CD8-positive, alpha-beta memory T cell (primary cell): ENCODE results near the gene RASGRP1. TPM values are rescaled to one million over a fixed set of nuclear protein-coding genes. Genes with fewer than 3 reads are reported as not detected.

ENCODE experiments used
- polyA plus RNA-seq: library from polyadenylated mRNA; unstranded; fragments of 300-500 nt; fragmentation: Illumina TruSeq; gene quantifications from one replicate; pipeline ENCODE4 v1.2.3, GENCODE V29; 2021
- total RNA-seq, 2 experiments: library from RNA; stranded (reverse); gene quantifications; one replicate each; pipeline ENCODE4 v1.2.3, GENCODE V29; 2021

RASGRP1 gene
- total and polyA plus RNA-seq, 3 experiments from 2014 or later, result 64.7 to 90.9 (median 67.9) TPM

Other genes with a start within 250 kb of the RASGRP1 start
- gene FAM98B, start 110.7 kb downstream of the RASGRP1 start, total RNA-seq, result 10 to 100 TPM; 56.7 to 60.9 TPM
- 2.2 TPM for gene FAM98B, start 110.7 kb downstream of the RASGRP1 start, polyA plus RNA-seq